ENCODE data around the gene ULK2. TPM values are rescaled to one million over a fixed set of nuclear protein-coding genes. Genes with fewer than 3 reads are reported as not detected.
"Not testable (repeated sequence)": the region's sequence is repeated elsewhere in the genome, so short reads cannot be mapped to it uniquely, and the experiment has no call there.

Gene ULK2
- polyA plus RNA-seq, 1 of the 3 experiments (the other 2 are of a cell fraction) = 18.0 TPM

DNA sequence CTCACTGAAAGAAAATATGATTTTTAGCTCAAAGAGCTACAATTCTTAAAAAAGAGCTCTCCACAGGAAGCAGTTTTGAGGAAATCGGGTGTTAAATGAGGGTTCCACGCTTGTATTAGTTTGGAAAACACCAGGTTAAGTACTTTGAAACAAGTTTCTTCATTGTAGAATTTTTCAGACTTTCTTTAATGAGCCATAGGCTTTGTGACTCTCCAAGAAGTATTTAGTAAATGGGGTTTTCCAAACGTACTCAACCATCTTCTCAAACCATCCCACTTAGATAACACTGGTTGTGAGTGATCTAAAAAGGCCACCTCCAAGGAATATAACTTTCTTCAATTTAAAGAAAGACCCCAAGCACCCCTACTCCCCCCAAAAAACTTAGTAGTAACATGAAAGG, 2.7 kb downstream of the ULK2 start:
- no peaks in the 10 kb centered on the region for H4K20me1 ChIP-seq (ENCODE audit: insufficient read depth)
- no peak overlapping the region for H3K27ac ChIP-seq (ENCODE audit: low read depth in 2 of 2, low read length in 1 of 2)
- H3K9me2 ChIP-seq = no peaks in the 10 kb centered on the region
- 91% methylated on average over 3 of the region's 3 CpGs for WGBS (ENCODE audit: low lambda C conversion rate)
- no peaks in the 10 kb centered on the region for H3F3A ChIP-seq (replicated peaks; ENCODE audit: insufficient read depth)
- peaks cover 3 to 4% of the 10 kb centered on the region in 2 experiments; a peak in 2 of 4 replicates for H3K4me1 ChIP-seq (ENCODE audit: control insufficient read depth in 1 of 2, insufficient read depth in 2 of 2, low read depth in 1 of 2, low read length in 1 of 2)
- peak overlapping the region; percentile 98; the same call in 1 of the 2 replicates for H3K4me2 ChIP-seq
- POLR2A ChIA-PET = no interaction called here
- peaks cover 2 to 13% of the 10 kb centered on the region in 2 experiments for H3K36me3 ChIP-seq (replicated peaks in 1 of 2; ENCODE audit: control insufficient read depth in 1 of 2, insufficient read depth in 2 of 2, low read length in 1 of 2)
- CTCF ChIA-PET = interaction anchor here (0.9 to 1.4 kb wide), 2 partner anchors 14 to 20 kb away, joined by 3 to 4 read pairs; no protein-coding TSS in a partner anchor
- H3K4me3 ChIP-seq (ENCODE audit: low read depth in 2 of 2, low read length in 1 of 2) = no peak overlapping the region
- TF ChIP-seq EZH2phosphoT487 (IDR thresholded peaks at IDR 0.05; ENCODE audit: borderline replicate concordance, low read depth) (no peak), FOSL2 (IDR thresholded peaks at IDR 0.05; ENCODE audit: borderline replicate concordance, low read depth) (no peak), CHD2 (IDR thresholded peaks at IDR 0.05; ENCODE audit: low read length, partially characterized antibody) (no peak)
- H3K79me2 ChIP-seq (ENCODE audit: insufficient read depth) = peaks cover 26% of the 10 kb centered on the region; the same call in 1 of the 2 replicates
- no peak for DNase-seq
- H2AFZ ChIP-seq (ENCODE audit: low read depth) = no peak overlapping the region
- H3K27me3 ChIP-seq (ENCODE audit: insufficient read depth) = no peaks in the 10 kb centered on the region
- no peak overlapping the region for H3K9ac ChIP-seq
- H3K9me3 ChIP-seq = no peaks in the 10 kb centered on the region

DNA sequence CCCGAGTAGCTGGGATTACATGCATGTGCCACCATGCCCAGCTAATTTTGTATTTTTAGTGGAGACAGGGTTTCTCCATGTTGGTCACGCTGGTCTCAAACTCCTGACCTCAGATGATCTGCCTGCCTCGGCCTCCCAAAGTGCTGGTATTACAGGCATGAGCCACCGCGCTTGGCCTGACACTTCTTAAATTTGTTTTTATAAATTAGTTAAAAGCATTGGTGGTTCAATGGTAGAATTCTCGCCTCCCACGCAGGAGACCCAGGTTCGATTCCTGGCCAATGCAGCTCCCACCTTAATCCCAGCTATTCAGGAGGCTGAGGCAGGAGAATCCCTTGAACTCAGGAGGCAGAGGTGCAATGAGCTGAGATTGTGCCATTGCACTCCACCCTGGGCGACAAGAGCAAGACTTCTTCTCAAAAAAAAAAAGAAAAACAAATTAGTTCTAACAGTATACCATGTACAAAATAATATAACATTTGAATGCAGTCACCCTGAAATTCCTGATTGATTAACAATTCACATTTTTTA, 7.0 kb downstream of the ULK2 start:
- H3K9me3 ChIP-seq; H2AFZ ChIP-seq (ENCODE audit: low read depth); H3K27ac ChIP-seq (ENCODE audit: low read depth in 2 of 2, low read length in 1 of 2); CTCF ChIA-PET; H3K9me2 ChIP-seq; H3K4me3 ChIP-seq (ENCODE audit: low read depth in 2 of 2, low read length in 1 of 2); DNase-seq; H3K9ac ChIP-seq; H3K27me3 ChIP-seq (ENCODE audit: insufficient read depth); H3K4me2 ChIP-seq; H4K20me1 ChIP-seq (ENCODE audit: insufficient read depth); H3K4me1 ChIP-seq (ENCODE audit: control insufficient read depth in 1 of 2, insufficient read depth in 2 of 2, low read depth in 1 of 2, low read length in 1 of 2); H3F3A ChIP-seq (replicated peaks; ENCODE audit: insufficient read depth): not testable (repeated sequence)
- peaks cover 3 to 21% of the 10 kb centered on the region in 2 experiments for H3K36me3 ChIP-seq (replicated peaks in 1 of 2; ENCODE audit: control insufficient read depth in 1 of 2, insufficient read depth in 2 of 2, low read length in 1 of 2)
- WGBS (ENCODE audit: low lambda C conversion rate) = 96% methylated on average over 9 of the region's 9 CpGs
- H3K79me2 ChIP-seq (ENCODE audit: insufficient read depth) = peaks cover 14% of the 10 kb centered on the region; the same call in 1 of the 2 replicates
- POLR2A ChIA-PET = interaction anchor here (0.7 kb wide), 1 partner anchor 787 kb away, joined by 5 read pairs; no protein-coding TSS in a partner anchor

DNA sequence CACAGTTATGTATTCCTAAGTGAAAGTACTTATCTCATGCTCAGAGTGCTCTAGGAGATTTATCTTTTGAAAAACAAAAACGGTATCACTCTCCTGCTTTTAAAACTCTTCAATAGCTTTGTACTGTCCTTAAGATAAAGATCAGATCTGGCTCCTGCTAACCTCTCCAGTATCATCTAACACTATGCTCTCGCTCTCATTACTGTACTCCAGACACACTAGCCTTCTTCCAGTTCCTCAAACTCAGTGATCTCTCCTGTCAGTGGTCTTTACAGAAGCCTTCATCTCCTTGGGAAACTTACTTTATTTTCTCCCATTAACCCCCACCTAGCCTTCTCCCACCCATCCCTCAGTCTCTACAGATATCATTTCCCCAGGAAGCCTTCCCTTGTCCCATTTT, 10.1 kb downstream of the ULK2 start:
- POLR2A ChIA-PET = interaction anchor here (1.5 kb wide), 1 partner anchor 11 kb away, joined by 3 read pairs; no protein-coding TSS in a partner anchor
- no peak overlapping the region for H2AFZ ChIP-seq (ENCODE audit: low read depth)
- WGBS (ENCODE audit: low lambda C conversion rate) = 50% methylated on average over 2 of the region's 2 CpGs
- no peak overlapping the region for H3K4me3 ChIP-seq (ENCODE audit: low read depth in 2 of 2, low read length in 1 of 2)
- H3K36me3 ChIP-seq (replicated peaks in 1 of 2; ENCODE audit: control insufficient read depth in 1 of 2, insufficient read depth in 2 of 2, low read length in 1 of 2) = peaks cover 3 to 17% of the 10 kb centered on the region in 2 experiments
- peak; percentile 29 for DNase-seq
- H3K9ac ChIP-seq = no peak overlapping the region
- no peaks in the 10 kb centered on the region for H3K27me3 ChIP-seq (ENCODE audit: insufficient read depth)
- H3K4me1 ChIP-seq (ENCODE audit: control insufficient read depth in 1 of 2, insufficient read depth in 2 of 2, low read depth in 1 of 2, low read length in 1 of 2) = no peaks in the 10 kb centered on the region; a peak in 1 of 4 replicates
- no peaks in the 10 kb centered on the region for H3F3A ChIP-seq (replicated peaks; ENCODE audit: insufficient read depth)
- no peaks in the 10 kb centered on the region for H4K20me1 ChIP-seq (ENCODE audit: insufficient read depth)
- CTCF ChIA-PET = no interaction called here
- no peaks in the 10 kb centered on the region for H3K9me3 ChIP-seq
- no peak for TF ChIP-seq TAF1 (IDR thresholded peaks at IDR 0.05; ENCODE audit: borderline replicate concordance, low read depth, low read length)
- TF ChIP-seq, protein P1, sequence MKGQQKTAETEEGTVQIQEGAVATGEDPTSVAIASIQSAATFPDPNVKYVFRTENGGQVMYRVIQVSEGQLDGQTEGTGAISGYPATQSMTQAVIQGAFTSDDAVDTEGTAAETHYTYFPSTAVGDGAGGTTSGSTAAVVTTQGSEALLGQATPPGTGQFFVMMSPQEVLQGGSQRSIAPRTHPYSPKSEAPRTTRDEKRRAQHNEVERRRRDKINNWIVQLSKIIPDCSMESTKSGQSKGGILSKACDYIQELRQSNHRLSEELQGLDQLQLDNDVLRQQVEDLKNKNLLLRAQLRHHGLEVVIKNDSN (IDR thresholded peaks at IDR 0.05; ENCODE audit: borderline replicate concordance, low read depth) = no peak
- no peak overlapping the region for H3K4me2 ChIP-seq
- H3K9me2 ChIP-seq = no peaks in the 10 kb centered on the region
- no peaks in the 10 kb centered on the region for H3K79me2 ChIP-seq (ENCODE audit: insufficient read depth)
- H3K27ac ChIP-seq (ENCODE audit: low read depth in 2 of 2, low read length in 1 of 2) = no peak overlapping the region

All from SK-N-SH (cell line).